PC-3 (cell line): ENCODE results near the gene ANKRD11. TPM values are rescaled to one million over a fixed set of nuclear protein-coding genes. Genes with fewer than 3 reads are reported as not detected.

Experiments
- ATAC-seq: fragments of 200-7000 bp; cut with Tn5 transposase; 2 replicates; pipeline ENCODE4 v1.9.1; 2020; ENCODE audit warnings: mild to moderate bottlenecking, moderate library complexity
- BruUV-seq: library from RNA; stranded (reverse); fragments of 400-500 nt; replicated peaks from 2 replicates; lab custom pipeline; 2021; lab: Mats Ljungman, UMichigan
- CTCF ChIA-PET: fragments of 300-600 bp; sonication (Branson Sonifier 250); formaldehyde crosslinking; loops from one replicate; lab custom pipeline; 2022; ENCODE audit warnings: antibody characterized with exemption; lab: Charles Lee
- POLR2A ChIA-PET: fragments of 300-600 bp; sonication (Branson Sonifier 250); formaldehyde crosslinking; loops from one replicate; lab custom pipeline; 2022; ENCODE audit warnings: antibody characterized with exemption; ENCODE audit not compliant: unreplicated experiment; lab: Charles Lee
- DNase-seq: peaks from one replicate; pipeline ENCODE4 v3.0.0-alpha.2; 2015
- H2AFZ ChIP-seq: fragments of 300-600 bp; sonication (generic); 2 replicates; pipeline ENCODE4 v1.6.0; 2016; ENCODE audit warnings: antibody characterized with exemption, low read length
- H3F3A ChIP-seq: fragments of 300-600 bp; sonication (generic); one replicate; pipeline ENCODE4 v1.6.0; 2017; ENCODE audit warnings: antibody characterized with exemption, low read length, control low read depth, mild to moderate bottlenecking; ENCODE audit not compliant: unreplicated experiment
- H3K27ac ChIP-seq: fragments of 300-600 bp; sonication (generic); 2 replicates; pipeline ENCODE4 v1.5.1; 2016; ENCODE audit warnings: mild to moderate bottlenecking, low read length
- H3K27me3 ChIP-seq: fragments of 300-600 bp; sonication (generic); 2 replicates; pipeline ENCODE4 v1.6.1; 2016; ENCODE audit warnings: low read length, mixed read lengths
- H3K36me3 ChIP-seq: fragments of 300-600 bp; sonication (generic); 2 replicates; pipeline ENCODE4 v1.6.1; 2016; ENCODE audit warnings: low read depth, mixed run types, low read length, mixed read lengths
- H3K4me1 ChIP-seq: fragments of 300-600 bp; sonication (generic); 2 replicates; pipeline ENCODE4 v1.5.1; 2016; ENCODE audit warnings: low read length; ENCODE audit not compliant: insufficient read depth
- H3K4me2 ChIP-seq: fragments of 300-600 bp; sonication (generic); 2 replicates; pipeline ENCODE4 v1.6.0; 2016; ENCODE audit warnings: low read length
- H3K4me3 ChIP-seq: fragments of 300-600 bp; sonication (generic); 2 replicates; pipeline ENCODE4 v1.5.1; 2016; ENCODE audit warnings: mild to moderate bottlenecking, low read length, mixed read lengths
- H3K79me2 ChIP-seq: fragments of 300-600 bp; sonication (generic); 2 replicates; pipeline ENCODE4 v1.6.1; 2017; ENCODE audit warnings: low read length, mixed read lengths
- H3K9ac ChIP-seq: fragments of 300-600 bp; sonication (generic); 2 replicates; pipeline ENCODE4 v1.6.0; 2016; ENCODE audit warnings: mild to moderate bottlenecking, low read length
- H3K9me2 ChIP-seq: fragments of 300-600 bp; sonication (generic); replicated peaks from 2 replicates; pipeline ENCODE4 v1.6.1; 2016; ENCODE audit warnings: mixed run types, low read length, mixed read lengths
- H3K9me3 ChIP-seq: fragments of 300-600 bp; sonication (generic); 2 replicates; pipeline ENCODE4 v1.6.1; 2016; ENCODE audit warnings: low read length, mixed read lengths
- H4K20me1 ChIP-seq: fragments of 300-600 bp; sonication (generic); 2 replicates; pipeline ENCODE4 v1.6.1; 2016; ENCODE audit warnings: low read length, mixed read lengths
- EZH2 ChIP-seq: fragments of 300-600 bp; sonication (generic); IDR thresholded peaks from one replicate; pipeline ENCODE4 v1.6.1; 2017; ENCODE audit warnings: antibody characterized with exemption, mild to moderate bottlenecking, low read length; ENCODE audit not compliant: unreplicated experiment
- EZH2phosphoT487 ChIP-seq: fragments of 300-600 bp; sonication (generic); IDR thresholded peaks from 2 replicates; pipeline ENCODE4 v1.6.1; 2018; ENCODE audit warnings: mild to moderate bottlenecking, antibody characterized with exemption, low read length, borderline replicate concordance
- intact Hi-C: fragments of 100-400 bp; cut with micrococcal nuclease; formaldehyde crosslinking; loops from 2 replicates; pipeline ENCODE4 v1.9.0; 2023
- total RNA-seq: library from RNA; depleted of rRNA; stranded (reverse); fragments of >200 nt; gene quantifications from 2 replicates; pipeline ENCODE4 v1.2.3, GENCODE V29; 2014
- TF ChIP-seq, protein P1 (sequence below): fragments of 300-600 bp; sonication (generic); conservative IDR thresholded peaks from 2 replicates; pipeline ENCODE4 v1.5.1; 2017; ENCODE audit warnings: antibody characterized with exemption, low read depth, mild to moderate bottlenecking, low read length

Gene ANKRD11
- total RNA-seq, 1 experiment from 2014 or later: 65.0 TPM

DNA sequence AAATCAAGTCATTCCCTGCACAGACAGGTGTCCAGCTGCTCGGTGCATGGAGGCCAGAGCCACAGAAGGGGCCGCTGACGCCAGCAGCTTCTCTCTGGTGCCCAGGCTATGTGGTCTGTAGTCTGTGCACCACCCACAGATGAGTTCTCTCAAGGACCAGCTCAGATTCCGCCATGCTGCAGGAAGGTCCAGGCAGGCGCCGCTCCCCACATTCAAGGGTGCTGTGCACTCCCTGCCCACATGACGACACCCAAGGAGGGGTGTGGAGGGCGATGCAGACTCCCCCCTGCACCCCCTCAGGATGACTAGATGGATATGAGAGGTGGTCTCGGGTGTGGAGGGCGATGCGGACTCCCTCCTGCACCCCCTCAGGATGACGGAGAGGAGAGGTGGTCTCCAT lies 119.0 kb downstream of the ANKRD11 start:
- no TSS peak for BruUV-seq
- H4K20me1 ChIP-seq: peaks cover 43% of the 10 kb centered on the region
- H3K79me2 ChIP-seq: peaks cover 100% of the 10 kb centered on the region
- no peak for TF ChIP-seq EZH2
- H3K9me2 ChIP-seq: no peaks in the 10 kb centered on the region
- no peak overlapping the region for H2AFZ ChIP-seq
- H3K9me3 ChIP-seq: no peaks in the 10 kb centered on the region
- no peaks in the 10 kb centered on the region for H3K27me3 ChIP-seq
- peaks cover under 1% of the 10 kb centered on the region for H3F3A ChIP-seq
- intact Hi-C loops: no loop called here
- no peaks in the 10 kb centered on the region; the same call in 1 of the 2 replicates for H3K36me3 ChIP-seq
- H3K27ac ChIP-seq: no peak overlapping the region
- ChIA-PET POLR2A (no interaction called here), CTCF (no interaction called here)
- ATAC-seq: no peak
- no peak overlapping the region for H3K4me2 ChIP-seq
- H3K9ac ChIP-seq: no peak overlapping the region
- H3K4me3 ChIP-seq: no peak overlapping the region
- peaks cover 33% of the 10 kb centered on the region for H3K4me1 ChIP-seq
- no peak for DNase-seq

DNA sequence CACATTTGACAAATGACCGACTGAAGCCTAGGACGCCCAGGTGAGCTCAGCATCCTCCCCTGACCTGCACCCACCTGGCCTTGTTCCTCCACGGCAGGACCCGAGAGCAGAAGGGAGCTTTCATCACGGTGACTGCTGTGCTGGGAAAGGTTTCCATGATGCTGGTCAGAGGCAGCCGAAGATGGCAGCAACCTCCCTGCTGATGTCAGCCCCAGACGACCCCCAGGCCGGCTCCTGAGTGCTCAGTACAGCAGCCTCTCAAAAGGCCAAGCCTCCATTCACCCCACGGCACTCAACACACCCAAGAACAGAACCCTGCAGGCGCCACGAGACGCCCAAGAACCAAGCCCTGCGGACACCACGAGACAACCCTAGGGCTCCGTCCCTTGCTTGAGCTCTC lies 119.8 kb downstream of the ANKRD11 start:
- Histone ChIP-seq H3F3A (peaks cover 4% of the 10 kb centered on the region), H3K79me2 (peaks cover 100% of the 10 kb centered on the region), H3K9me3 (no peaks in the 10 kb centered on the region), H3K4me2 (no peak overlapping the region), H3K4me3 (no peak overlapping the region), H3K36me3 (no peaks in the 10 kb centered on the region; the same call in 1 of the 2 replicates), H3K27me3 (no peaks in the 10 kb centered on the region), H3K9me2 (no peaks in the 10 kb centered on the region), H2AFZ (no peak overlapping the region), H3K27ac (peak overlapping the region; percentile 52), H3K4me1 (peaks cover 31% of the 10 kb centered on the region), H3K9ac (no peak overlapping the region), H4K20me1 (peaks cover 39% of the 10 kb centered on the region)
- intact Hi-C loops: no loop called here
- no TSS peak for BruUV-seq
- DNase-seq (no peak), ATAC-seq (no peak)
- TF ChIP-seq, protein P1, sequence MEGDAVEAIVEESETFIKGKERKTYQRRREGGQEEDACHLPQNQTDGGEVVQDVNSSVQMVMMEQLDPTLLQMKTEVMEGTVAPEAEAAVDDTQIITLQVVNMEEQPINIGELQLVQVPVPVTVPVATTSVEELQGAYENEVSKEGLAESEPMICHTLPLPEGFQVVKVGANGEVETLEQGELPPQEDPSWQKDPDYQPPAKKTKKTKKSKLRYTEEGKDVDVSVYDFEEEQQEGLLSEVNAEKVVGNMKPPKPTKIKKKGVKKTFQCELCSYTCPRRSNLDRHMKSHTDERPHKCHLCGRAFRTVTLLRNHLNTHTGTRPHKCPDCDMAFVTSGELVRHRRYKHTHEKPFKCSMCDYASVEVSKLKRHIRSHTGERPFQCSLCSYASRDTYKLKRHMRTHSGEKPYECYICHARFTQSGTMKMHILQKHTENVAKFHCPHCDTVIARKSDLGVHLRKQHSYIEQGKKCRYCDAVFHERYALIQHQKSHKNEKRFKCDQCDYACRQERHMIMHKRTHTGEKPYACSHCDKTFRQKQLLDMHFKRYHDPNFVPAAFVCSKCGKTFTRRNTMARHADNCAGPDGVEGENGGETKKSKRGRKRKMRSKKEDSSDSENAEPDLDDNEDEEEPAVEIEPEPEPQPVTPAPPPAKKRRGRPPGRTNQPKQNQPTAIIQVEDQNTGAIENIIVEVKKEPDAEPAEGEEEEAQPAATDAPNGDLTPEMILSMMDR: no peak
- TF ChIP-seq EZH2phosphoT487: no peak
- no peak for TF ChIP-seq EZH2
- ChIA-PET CTCF (no interaction called here), POLR2A (no interaction called here)

DNA sequence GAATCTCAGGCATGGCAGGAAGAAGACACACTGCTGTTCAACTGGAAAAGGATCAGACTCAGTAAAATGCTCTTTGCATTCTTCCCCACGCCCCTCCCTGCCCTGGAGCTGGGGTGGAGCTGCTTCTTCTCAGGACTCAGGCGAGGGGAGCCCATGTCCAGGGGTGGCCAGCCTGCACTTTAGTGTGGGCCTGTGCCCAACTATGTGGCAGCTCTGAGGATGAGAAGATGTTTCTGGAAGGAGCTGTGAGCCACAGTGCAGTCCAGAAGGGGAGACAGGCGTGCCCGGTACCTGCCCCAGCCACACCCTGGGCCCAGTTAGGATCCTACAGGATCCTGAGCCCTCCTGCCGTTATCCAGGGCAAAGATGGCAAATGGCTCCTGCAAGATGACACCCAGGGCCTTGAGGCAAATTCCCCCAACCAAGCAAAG lies 120.3 kb downstream of the ANKRD11 start:
- peak overlapping the region; percentile 52 for H3K27ac ChIP-seq
- CTCF ChIA-PET: no interaction called here

More for the DNA sequence above, 120.3 kb downstream of the ANKRD11 start:
- peak; percentile 28 for ATAC-seq
- intact Hi-C loops: no loop called here
- H3K27me3 ChIP-seq: no peaks in the 10 kb centered on the region
- H3K9me3 ChIP-seq: no peaks in the 10 kb centered on the region
- POLR2A ChIA-PET: no interaction called here
- H3K79me2 ChIP-seq: peaks cover 99% of the 10 kb centered on the region
- no peak overlapping the region for H3K4me3 ChIP-seq
- peaks cover 4% of the 10 kb centered on the region for H3F3A ChIP-seq
- DNase-seq: peak; percentile 39
- no peak overlapping the region for H3K4me2 ChIP-seq
- no peaks in the 10 kb centered on the region for H3K9me2 ChIP-seq
- BruUV-seq: no TSS peak
- H2AFZ ChIP-seq: no peak overlapping the region
- TF ChIP-seq EZH2: no peak
- no peak for TF ChIP-seq EZH2phosphoT487
- TF ChIP-seq, protein P1: no peak
- no peaks in the 10 kb centered on the region; the same call in 1 of the 2 replicates for H3K36me3 ChIP-seq
- H3K9ac ChIP-seq: no peak overlapping the region
- peaks cover 36% of the 10 kb centered on the region for H4K20me1 ChIP-seq
- peaks cover 33% of the 10 kb centered on the region for H3K4me1 ChIP-seq
